Stimulated activated CD4-positive, alpha-beta T cell treated with anti-CD3 and anti-CD28 coated beads, Interleukin-2, amount 100 ng/mL, for 24 hours (primary cell): ENCODE data around the gene JUNB.
"Not testable (repeated sequence)": the region's sequence is repeated elsewhere in the genome, so short reads cannot be mapped to it uniquely, and the experiment has no call there.

Experiments used
- DNase-seq, 2 donors: peaks; one replicate each; pipeline ENCODE4 v3.0.0-alpha.2; 2020

The JUNB gene

DNA sequence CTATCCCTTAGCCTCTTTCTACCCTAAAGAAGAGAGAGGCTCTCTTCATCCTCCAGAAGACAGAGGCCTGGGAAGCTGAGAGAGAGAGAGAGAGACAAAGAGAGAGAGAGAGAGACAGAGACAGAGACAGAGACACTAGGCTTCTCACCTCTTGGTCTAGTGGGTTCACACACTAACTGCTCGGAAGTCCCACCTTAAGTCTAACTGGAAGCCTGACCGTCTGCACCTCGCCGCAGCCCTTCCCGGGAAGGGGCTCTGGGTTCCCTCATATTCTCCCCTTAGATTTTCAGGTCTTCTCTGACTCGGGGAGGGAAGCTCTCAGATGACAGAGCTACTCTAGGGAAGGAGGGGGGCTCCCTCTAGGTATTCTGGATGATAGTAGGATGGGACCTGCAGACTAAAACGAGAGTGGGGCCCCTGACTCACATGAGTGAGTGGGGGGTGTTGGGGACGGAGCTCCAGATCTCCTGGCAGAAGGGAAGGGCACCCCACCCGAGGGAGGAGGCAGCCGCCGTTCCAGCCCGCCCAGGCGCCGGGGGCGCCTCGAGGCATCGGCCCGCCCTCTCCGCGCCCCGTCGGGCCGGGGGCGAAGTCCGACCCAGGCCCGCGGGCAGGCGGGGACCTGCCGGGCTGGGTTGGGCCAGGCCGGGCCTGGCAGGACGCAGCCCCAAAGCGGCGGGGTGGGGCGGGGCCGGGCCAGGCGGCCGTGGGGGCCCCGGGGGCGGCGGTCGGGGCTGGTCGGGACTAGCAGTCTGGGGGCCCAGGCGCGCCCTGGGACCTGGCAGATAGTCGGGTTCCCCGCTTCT is 2.0 kb upstream of the JUNB start:
- DNase-seq: peak in 1 of 2 donors; percentile 51

GRCh38 chr19:12789904-12790619 is 1.2 kb upstream of the JUNB start:
- peak; percentile 89 to 97 for DNase-seq

DNA sequence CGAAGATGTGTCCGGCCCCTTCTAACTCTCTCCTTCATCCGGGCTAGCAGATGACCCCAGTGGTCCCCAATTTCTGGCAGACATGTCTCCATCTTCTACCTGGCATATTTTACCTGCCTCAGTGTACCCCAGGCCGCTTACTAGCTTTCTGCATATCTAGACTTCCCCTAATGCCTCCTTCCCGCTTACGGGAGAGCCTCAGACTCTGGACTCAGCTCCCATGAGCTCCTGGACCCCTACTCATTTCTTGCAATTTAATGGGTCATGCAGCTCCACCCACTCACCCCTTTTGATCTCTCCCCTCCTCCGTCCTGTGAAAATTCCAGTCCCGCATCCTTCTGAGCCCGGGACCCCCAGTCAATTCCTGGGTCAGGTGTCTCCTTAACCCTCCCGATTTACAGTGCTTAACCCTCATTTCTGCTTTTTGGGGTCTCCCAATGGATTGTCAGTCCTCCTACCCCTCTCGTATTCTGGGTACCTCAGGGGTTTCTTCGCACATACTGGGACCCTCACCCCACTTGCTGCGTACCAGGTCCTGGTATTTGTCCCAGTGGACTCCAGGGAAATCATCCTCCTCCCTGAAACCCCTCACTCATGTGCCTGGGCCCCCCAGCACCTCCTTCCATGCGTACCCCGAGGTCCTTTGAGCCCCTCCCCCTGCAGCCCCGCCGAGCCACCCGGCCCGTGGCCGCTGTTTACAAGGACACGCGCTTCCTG is 500 bp upstream of the JUNB start:
- no peak for DNase-seq

DNA sequence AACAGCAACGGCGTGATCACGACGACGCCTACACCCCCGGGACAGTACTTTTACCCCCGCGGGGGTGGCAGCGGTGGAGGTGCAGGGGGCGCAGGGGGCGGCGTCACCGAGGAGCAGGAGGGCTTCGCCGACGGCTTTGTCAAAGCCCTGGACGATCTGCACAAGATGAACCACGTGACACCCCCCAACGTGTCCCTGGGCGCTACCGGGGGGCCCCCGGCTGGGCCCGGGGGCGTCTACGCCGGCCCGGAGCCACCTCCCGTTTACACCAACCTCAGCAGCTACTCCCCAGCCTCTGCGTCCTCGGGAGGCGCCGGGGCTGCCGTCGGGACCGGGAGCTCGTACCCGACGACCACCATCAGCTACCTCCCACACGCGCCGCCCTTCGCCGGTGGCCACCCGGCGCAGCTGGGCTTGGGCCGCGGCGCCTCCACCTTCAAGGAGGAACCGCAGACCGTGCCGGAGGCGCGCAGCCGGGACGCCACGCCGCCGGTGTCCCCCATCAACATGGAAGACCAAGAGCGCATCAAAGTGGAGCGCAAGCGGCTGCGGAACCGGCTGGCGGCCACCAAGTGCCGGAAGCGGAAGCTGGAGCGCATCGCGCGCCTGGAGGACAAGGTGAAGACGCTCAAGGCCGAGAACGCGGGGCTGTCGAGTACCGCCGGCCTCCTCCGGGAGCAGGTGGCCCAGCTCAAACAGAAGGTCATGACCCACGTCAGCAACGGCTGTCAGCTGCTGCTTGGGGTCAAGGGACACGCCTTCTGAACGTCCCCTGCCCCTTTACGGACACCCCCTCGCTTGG is 966 bp downstream of the JUNB start:
- peak; percentile 77 to 78 for DNase-seq

GRCh38 chr19:12792853-12793289 is 1.6 kb downstream of the JUNB start:
- DNase-seq: no peak

- peak; percentile 92 to 94 for DNase-seq
These were observed 2.3 kb downstream of the JUNB start for GRCh38 chr19:12793290-12794195.

DNA sequence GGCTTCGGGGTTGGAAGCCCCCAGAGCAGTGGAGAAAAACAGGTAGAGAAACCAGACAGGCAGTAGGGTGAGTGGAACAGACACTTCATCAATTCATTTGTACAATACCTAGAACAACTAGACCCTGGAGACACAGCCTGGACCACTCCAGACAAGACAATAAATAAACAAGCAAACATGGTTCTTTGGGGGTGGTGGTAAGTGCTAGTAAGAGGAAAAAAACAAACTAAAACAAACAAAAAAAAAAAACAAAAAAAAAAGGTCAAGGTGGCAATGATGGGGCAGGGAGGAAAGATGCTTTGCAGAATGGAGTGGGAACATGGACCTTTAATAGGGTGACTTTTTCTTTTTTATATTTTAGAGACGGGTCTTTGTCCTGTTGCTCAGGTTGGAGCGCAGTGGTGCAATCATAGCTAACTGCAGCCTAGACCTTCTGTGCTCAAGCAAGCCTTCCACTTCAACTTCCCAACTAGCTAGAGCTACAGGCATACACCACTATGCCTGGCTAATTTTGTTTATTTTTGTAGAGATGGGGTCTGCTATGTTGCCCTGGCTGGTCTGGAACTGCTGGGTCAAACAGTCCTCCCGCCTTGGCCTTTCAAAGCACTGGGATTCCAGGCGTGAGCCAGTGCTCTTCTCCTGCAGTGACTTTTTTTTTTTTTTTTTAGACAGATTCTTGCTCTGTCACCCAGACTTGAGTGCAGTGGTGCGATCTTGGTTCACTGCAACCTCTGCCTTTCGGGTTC is 3.1 kb downstream of the JUNB start:
- DNase-seq: no peak

DNA sequence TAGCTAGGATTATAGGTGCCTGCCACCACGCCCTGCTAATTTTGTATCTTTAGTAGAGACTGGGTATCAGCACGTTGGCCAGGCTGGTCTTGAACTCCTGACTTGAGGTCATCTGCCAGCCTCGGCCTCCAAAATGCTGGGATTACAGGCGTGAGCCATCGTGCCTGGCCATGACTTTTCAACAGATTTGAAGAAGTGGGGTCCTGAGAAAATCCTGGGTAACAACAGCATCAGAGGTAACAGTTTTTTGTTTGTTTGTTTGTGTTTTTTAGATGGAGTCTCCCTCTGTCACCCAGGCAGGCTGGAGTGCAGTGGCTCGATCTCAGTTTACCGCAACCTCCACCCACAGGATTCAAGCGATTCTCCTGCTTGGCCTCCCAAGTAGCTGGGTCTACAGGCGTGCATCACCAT is 3.7 kb downstream of the JUNB start:
- no peak for DNase-seq

- DNase-seq: peak; percentile 79 to 80
These were observed 5.1 kb downstream of the JUNB start for GRCh38 chr19:12796146-12797071.

GRCh38 chr19:12797141-12797587 is 5.9 kb downstream of the JUNB start:
- no peak for DNase-seq

DNA sequence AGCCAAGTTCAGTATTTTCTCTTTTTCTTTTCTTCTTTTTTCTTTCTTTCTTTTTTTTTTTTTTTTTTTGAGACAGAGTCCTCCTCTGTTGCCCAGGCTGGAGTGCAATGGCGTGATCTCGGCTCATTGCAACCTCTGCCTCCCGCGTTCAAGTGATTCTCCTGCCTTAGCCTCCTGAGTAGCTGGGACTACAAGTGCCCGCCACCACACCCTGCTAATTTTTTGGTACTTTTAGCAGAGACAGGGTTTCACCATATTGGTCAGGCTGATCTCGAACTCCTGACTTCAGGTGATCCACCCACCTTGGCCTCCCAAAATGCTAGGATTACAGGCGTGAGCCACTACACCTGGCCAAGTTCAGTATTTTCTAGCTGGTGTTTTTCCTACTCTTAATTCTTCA is 6.3 kb downstream of the JUNB start:
- not testable (repeated sequence) for DNase-seq

- DNase-seq: no peak
These were observed 8.6 kb downstream of the JUNB start for GRCh38 chr19:12799742-12800465.

- no peak for DNase-seq
These were observed 9.1 kb downstream of the JUNB start for GRCh38 chr19:12800466-12800770.

- peak in 1 of 2 donors; percentile 44 for DNase-seq
These were observed 9.7 kb downstream of the JUNB start for GRCh38 chr19:12800923-12801465.

- peak; percentile 79 to 86 for DNase-seq
These were observed 10.4 kb downstream of the JUNB start, which contains the start of the genes PRDX2 and THSD8 for GRCh38 chr19:12801466-12802266. Gene PRDX2, minus strand, starts transcription at chr19:12801800. Its CDS starts 539 bp downstream, at chr19:12801261. Gene THSD8, plus strand, starts transcription at chr19:12802069. Its CDS starts 3 bp downstream, at chr19:12802072.

- DNase-seq: no peak
These were observed 11.2 kb downstream of the JUNB start for GRCh38 chr19:12802267-12803106.

DNA sequence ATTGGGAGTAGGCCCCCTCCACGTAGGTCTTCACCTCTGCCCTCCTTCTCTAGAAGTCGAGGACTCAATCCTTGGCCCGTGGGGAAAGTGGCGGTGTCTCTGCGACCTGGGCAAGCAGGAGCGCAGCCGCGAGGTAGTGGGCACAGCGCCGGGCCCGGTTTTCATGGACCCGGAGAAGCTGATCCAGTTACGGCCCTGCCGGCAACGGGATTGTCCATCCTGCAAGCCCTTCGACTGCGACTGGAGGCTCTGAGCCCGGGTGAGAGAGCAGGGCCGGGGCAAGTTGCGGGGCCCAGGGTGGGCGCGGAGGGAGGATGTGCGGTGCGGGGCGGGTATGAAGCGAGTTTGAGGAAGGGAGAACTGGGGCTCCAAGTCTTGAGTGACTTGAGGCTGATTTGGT is 12.8 kb downstream of the JUNB start:
- no peak for DNase-seq
